Measurements from ENCODE around the gene THAP7.
A peak's percentile ranks its signal among the peaks of the same experiment; 100 is the strongest.

Gene THAP7

GRCh38 chr22:21014202-21014725 lies 12.3 kb upstream of the THAP7 start:
- ATAC-seq (ENCODE audit: insufficient read depth, low read depth) (peak; percentile 89), DNase-seq (peak; percentile 89)
- no peaks in the 10 kb centered on the region for H3K9me3 ChIP-seq (ENCODE audit: insufficient read depth, low read length, severe bottlenecking)
- H3K4me3 ChIP-seq (ENCODE audit: low read depth in 1 of 2, low read length in 2 of 2), result peak overlapping the region in 1 of 2 experiments; percentile 40; a peak in 2 of 4 replicates
- peak overlapping the region; percentile 59 for H3K4me2 ChIP-seq (ENCODE audit: insufficient read depth, low read length)
- H4K20me1 ChIP-seq (ENCODE audit: insufficient read depth, low read length), result peaks cover 9% of the 10 kb centered on the region
- no peak overlapping the region for H2AFZ ChIP-seq (ENCODE audit: low read depth, low read length)
- H3K27ac ChIP-seq (ENCODE audit: low read length), result no peak overlapping the region
- no peak overlapping the region for H3K9ac ChIP-seq (ENCODE audit: low read depth, low read length)
- no peaks in the 10 kb centered on the region for H3K36me3 ChIP-seq (ENCODE audit: insufficient read depth, low read length)
- H3K4me1 ChIP-seq (ENCODE audit: insufficient read depth, low read length), result peaks cover 15% of the 10 kb centered on the region
- no peaks in the 10 kb centered on the region for H3K79me2 ChIP-seq (ENCODE audit: insufficient read depth, low read length)
- TF ChIP-seq, protein P1, sequence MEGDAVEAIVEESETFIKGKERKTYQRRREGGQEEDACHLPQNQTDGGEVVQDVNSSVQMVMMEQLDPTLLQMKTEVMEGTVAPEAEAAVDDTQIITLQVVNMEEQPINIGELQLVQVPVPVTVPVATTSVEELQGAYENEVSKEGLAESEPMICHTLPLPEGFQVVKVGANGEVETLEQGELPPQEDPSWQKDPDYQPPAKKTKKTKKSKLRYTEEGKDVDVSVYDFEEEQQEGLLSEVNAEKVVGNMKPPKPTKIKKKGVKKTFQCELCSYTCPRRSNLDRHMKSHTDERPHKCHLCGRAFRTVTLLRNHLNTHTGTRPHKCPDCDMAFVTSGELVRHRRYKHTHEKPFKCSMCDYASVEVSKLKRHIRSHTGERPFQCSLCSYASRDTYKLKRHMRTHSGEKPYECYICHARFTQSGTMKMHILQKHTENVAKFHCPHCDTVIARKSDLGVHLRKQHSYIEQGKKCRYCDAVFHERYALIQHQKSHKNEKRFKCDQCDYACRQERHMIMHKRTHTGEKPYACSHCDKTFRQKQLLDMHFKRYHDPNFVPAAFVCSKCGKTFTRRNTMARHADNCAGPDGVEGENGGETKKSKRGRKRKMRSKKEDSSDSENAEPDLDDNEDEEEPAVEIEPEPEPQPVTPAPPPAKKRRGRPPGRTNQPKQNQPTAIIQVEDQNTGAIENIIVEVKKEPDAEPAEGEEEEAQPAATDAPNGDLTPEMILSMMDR (IDR thresholded peaks at IDR 0.05; ENCODE audit: borderline replicate concordance, extremely low read depth, low read length, poor library complexity, severe bottlenecking), result no peak
- no peak for TF ChIP-seq EZH2 (IDR thresholded peaks at IDR 0.05; ENCODE audit: borderline replicate concordance, low read depth, low read length, severe bottlenecking)
- H3K27me3 ChIP-seq (ENCODE audit: insufficient read depth, low read length, poor library complexity), result peaks cover 9% of the 10 kb centered on the region

DNA sequence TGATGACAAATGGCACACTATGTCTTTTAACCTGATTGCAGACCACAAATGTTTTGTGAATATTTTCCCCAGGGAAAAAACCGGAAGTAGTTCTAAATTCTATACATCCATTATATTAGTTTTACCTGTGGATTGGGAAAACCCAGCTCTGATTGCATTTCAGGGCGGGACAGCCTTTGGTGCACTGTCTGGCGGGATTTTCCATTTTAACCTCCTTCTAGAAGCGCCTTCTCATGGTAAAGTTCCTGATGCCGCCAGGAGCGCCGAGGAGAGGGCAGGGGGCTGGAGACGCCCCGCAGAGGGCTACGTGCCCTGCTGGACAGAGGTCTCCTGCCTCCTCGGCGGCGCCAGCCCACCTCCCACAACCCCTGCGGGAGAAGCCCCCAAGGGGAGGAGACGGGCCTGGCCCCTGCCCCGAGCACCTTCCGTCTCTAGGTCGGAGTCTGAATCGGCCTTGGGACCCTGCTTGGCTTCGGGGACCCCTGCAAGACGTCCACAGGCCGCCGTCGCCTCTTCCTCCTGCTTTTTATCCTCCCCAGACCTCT lies 11.8 kb upstream of the THAP7 start:
- no peak for ATAC-seq (ENCODE audit: insufficient read depth, low read depth)
- H3K4me3 ChIP-seq (ENCODE audit: low read depth in 1 of 2, low read length in 2 of 2), result peak overlapping the region in 1 of 2 experiments; percentile 23; a peak in 1 of 4 replicates
- peaks cover 15% of the 10 kb centered on the region for H3K4me1 ChIP-seq (ENCODE audit: insufficient read depth, low read length)
- H3K4me2 ChIP-seq (ENCODE audit: insufficient read depth, low read length), result peak overlapping the region; percentile 59
- H3K27me3 ChIP-seq (ENCODE audit: insufficient read depth, low read length, poor library complexity), result peaks cover 9% of the 10 kb centered on the region
- peaks cover 13% of the 10 kb centered on the region for H4K20me1 ChIP-seq (ENCODE audit: insufficient read depth, low read length)
- H3K9ac ChIP-seq (ENCODE audit: low read depth, low read length), result no peak overlapping the region
- H3K9me3 ChIP-seq (ENCODE audit: insufficient read depth, low read length, severe bottlenecking), result no peaks in the 10 kb centered on the region
- TF ChIP-seq, protein P1 (IDR thresholded peaks at IDR 0.05; ENCODE audit: borderline replicate concordance, extremely low read depth, low read length, poor library complexity, severe bottlenecking), result no peak
- no peak for TF ChIP-seq EZH2 (IDR thresholded peaks at IDR 0.05; ENCODE audit: borderline replicate concordance, low read depth, low read length, severe bottlenecking)
- H3K36me3 ChIP-seq (ENCODE audit: insufficient read depth, low read length), result no peaks in the 10 kb centered on the region
- no peak for DNase-seq
- no peaks in the 10 kb centered on the region for H3K79me2 ChIP-seq (ENCODE audit: insufficient read depth, low read length)
- H2AFZ ChIP-seq (ENCODE audit: low read depth, low read length), result no peak overlapping the region; the same call in 1 of the 2 replicates
- H3K27ac ChIP-seq (ENCODE audit: low read length), result no peak overlapping the region

DNA sequence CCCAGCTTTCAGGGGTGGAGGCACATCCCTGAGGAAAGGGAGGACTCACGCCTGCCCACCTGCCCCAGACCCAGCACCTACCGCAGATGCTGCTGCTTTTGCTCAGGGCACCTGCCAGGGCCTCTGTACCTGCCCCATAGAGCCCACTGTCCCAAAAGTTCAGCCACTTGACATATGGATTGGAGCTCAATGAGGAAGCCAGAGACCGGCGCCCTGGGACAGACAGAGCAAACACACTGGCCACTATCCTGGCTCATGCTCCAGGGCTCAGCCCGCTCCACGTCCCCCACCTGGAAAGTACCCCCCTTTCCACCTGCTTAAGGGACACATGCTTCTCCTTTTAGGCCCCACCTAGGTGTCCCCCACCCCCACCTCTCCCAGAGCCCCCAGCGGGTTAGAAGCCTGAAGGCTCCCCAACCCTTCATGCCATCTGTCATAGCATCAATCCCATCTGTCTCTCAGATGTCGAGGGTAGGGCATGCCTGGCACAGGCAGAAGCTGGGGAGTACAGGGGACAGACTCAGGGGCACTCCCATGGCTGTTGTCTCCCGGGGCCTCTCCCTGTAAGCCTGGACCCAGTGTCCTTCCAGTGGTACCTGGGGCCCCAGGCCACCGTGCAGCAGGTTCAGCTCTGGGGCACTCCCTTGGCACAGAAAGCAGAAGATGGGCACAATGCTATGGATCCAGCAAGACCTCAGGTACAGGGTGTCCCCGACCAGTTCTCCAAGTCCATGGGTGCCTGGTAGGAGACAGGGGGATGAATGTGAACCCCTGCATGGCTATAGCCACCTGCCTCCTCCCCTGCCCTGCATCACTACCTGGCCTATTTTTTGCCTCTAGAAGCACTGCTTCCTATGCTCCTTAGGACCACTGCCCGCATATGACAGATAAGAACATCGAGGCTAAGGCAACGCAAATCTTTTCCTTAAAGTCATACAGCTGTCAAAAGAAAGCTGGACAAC lies 10.8 kb upstream of the THAP7 start:
- Histone ChIP-seq H3K36me3 (ENCODE audit: insufficient read depth, low read length) (no peaks in the 10 kb centered on the region), H4K20me1 (ENCODE audit: insufficient read depth, low read length) (peaks cover 16% of the 10 kb centered on the region), H3K4me3 (ENCODE audit: low read depth in 1 of 2, low read length in 2 of 2) (no peak overlapping the region), H3K27ac (ENCODE audit: low read length) (no peak overlapping the region), H3K9ac (ENCODE audit: low read depth, low read length) (no peak overlapping the region), H2AFZ (ENCODE audit: low read depth, low read length) (no peak overlapping the region), H3K27me3 (ENCODE audit: insufficient read depth, low read length, poor library complexity) (peaks cover 9% of the 10 kb centered on the region), H3K4me2 (ENCODE audit: insufficient read depth, low read length) (no peak overlapping the region), H3K4me1 (ENCODE audit: insufficient read depth, low read length) (peaks cover 15% of the 10 kb centered on the region), H3K9me3 (ENCODE audit: insufficient read depth, low read length, severe bottlenecking) (no peaks in the 10 kb centered on the region), H3K79me2 (ENCODE audit: insufficient read depth, low read length) (no peaks in the 10 kb centered on the region)
- DNase-seq (no peak), ATAC-seq (ENCODE audit: insufficient read depth, low read depth) (no peak)
- no peak for TF ChIP-seq EZH2 (IDR thresholded peaks at IDR 0.05; ENCODE audit: borderline replicate concordance, low read depth, low read length, severe bottlenecking)
- TF ChIP-seq, protein P1 (IDR thresholded peaks at IDR 0.05; ENCODE audit: borderline replicate concordance, extremely low read depth, low read length, poor library complexity, severe bottlenecking), result no peak

Measured in DND-41 (cell line).